Mesenchymal stem cell (in vitro differentiated cells and primary cell): ENCODE data around the gene BRIP1.
"Not testable (repeated sequence)": the region's sequence is repeated elsewhere in the genome, so short reads cannot be mapped to it uniquely, and the experiment has no call there.

Source experiments
- DNase-seq: peaks from one replicate; pipeline ENCODE4 v3.0.0-alpha.2; 2013
- H2AFZ ChIP-seq: one replicate; pipeline ENCODE4 v1.6.1; 2013; ENCODE audit warnings: low read depth, mild to moderate bottlenecking, control low read depth, inconsistent platforms, low read length, moderate library complexity
- H2AK5ac ChIP-seq: 2 replicates; pipeline ENCODE4 v1.6.1; 2013; ENCODE audit warnings: low read length, moderate library complexity, mild to moderate bottlenecking, inconsistent platforms; ENCODE audit not compliant: severe bottlenecking
- H2BK120ac ChIP-seq: one replicate; pipeline ENCODE4 v1.6.1; 2013; ENCODE audit warnings: low read depth, mild to moderate bottlenecking, inconsistent platforms, low read length, moderate library complexity
- H2BK12ac ChIP-seq, 2 experiments: one replicate each; pipeline ENCODE4 v1.6.1; 2013; ENCODE audit warnings: inconsistent platforms in 2 of 2, low read length in 2 of 2, mild to moderate bottlenecking in 2 of 2, moderate library complexity in 2 of 2, control low read depth in 1 of 2
- H2BK15ac ChIP-seq: one replicate; pipeline ENCODE4 v1.6.1; 2013; ENCODE audit warnings: mild to moderate bottlenecking, low read depth, inconsistent platforms; ENCODE audit not compliant: poor library complexity, severe bottlenecking
- H2BK5ac ChIP-seq: 2 replicates; pipeline ENCODE4 v1.6.1; 2013; ENCODE audit warnings: low read depth, mild to moderate bottlenecking, low read length, control low read depth, inconsistent platforms; ENCODE audit not compliant: poor library complexity, severe bottlenecking
- H3K14ac ChIP-seq, 2 experiments: one replicate each; pipeline ENCODE4 v1.6.1; 2013; ENCODE audit warnings: inconsistent platforms in 2 of 2, low read length in 2 of 2, control low read depth in 1 of 2, mild to moderate bottlenecking in 1 of 2, moderate library complexity in 1 of 2
- H3K18ac ChIP-seq, 2 experiments: one replicate each; pipeline ENCODE4 v1.6.1; 2013; ENCODE audit warnings: inconsistent platforms in 2 of 2, low read length in 2 of 2, control low read depth in 1 of 2, low read depth in 1 of 2, mild to moderate bottlenecking in 1 of 2
- H3K23ac ChIP-seq, 2 experiments: one replicate each; pipeline ENCODE4 v1.6.1; 2013; ENCODE audit warnings: inconsistent platforms in 2 of 2, low read length in 2 of 2, mild to moderate bottlenecking in 2 of 2, moderate library complexity in 2 of 2, control low read depth in 1 of 2
- H3K27ac ChIP-seq: 2 replicates; pipeline ENCODE4 v1.5.1; 2013; ENCODE audit warnings: mild to moderate bottlenecking, moderate library complexity, low read length, control low read depth, inconsistent platforms; ENCODE audit not compliant: poor library complexity, severe bottlenecking
- H3K27me3 ChIP-seq, 2 experiments: 2 replicates each; pipeline versions ENCODE4 v1.6.1 to v1.7.0; 2013; ENCODE audit warnings: low read length in 2 of 2, mild to moderate bottlenecking in 2 of 2, moderate library complexity in 2 of 2, control low read depth in 1 of 2, inconsistent platforms in 1 of 2; ENCODE audit not compliant: control insufficient read depth in 1 of 2, insufficient read depth in 1 of 2
- H3K36me3 ChIP-seq, 2 experiments: 2 replicates each; pipeline versions ENCODE4 v1.6.1 to v1.7.0; 2013; ENCODE audit warnings: low read length in 2 of 2, control low read depth in 1 of 2, inconsistent platforms in 1 of 2, low read depth in 1 of 2, mild to moderate bottlenecking in 1 of 2; ENCODE audit not compliant: insufficient read depth in 2 of 2, control insufficient read depth in 1 of 2
- H3K4ac ChIP-seq, 2 experiments: one replicate each; pipeline ENCODE4 v1.6.1; 2013; ENCODE audit warnings: inconsistent platforms in 2 of 2, low read length in 2 of 2, mild to moderate bottlenecking in 2 of 2, moderate library complexity in 2 of 2, control low read depth in 1 of 2, low read depth in 1 of 2
- H3K4me1 ChIP-seq: 2 replicates; pipeline ENCODE4 v1.6.1; 2013; ENCODE audit warnings: low read depth, low read length, control low read depth; ENCODE audit not compliant: control insufficient read depth, insufficient read depth
- H3K4me2 ChIP-seq: 2 replicates; pipeline ENCODE4 v1.6.1; 2013; ENCODE audit warnings: low read length, mild to moderate bottlenecking, inconsistent platforms; ENCODE audit not compliant: poor library complexity, severe bottlenecking
- H3K4me3 ChIP-seq, 2 experiments: 2 replicates each; pipeline versions ENCODE4 v1.5.1 to v1.7.0; 2013; ENCODE audit warnings: low read length in 2 of 2, mild to moderate bottlenecking in 2 of 2, control low read depth in 1 of 2, low read depth in 1 of 2; ENCODE audit not compliant: insufficient read depth in 1 of 2
- H3K79me1 ChIP-seq: replicated peaks from 2 replicates; pipeline ENCODE4 v1.6.1; 2013; ENCODE audit warnings: mild to moderate bottlenecking, control low read depth, low read length, inconsistent platforms; ENCODE audit not compliant: poor library complexity, severe bottlenecking
- H3K9ac ChIP-seq: 2 replicates; pipeline ENCODE4 v1.7.0; 2013; ENCODE audit warnings: mild to moderate bottlenecking, low read length, moderate library complexity
- H3K9me3 ChIP-seq: 2 replicates; pipeline ENCODE4 v1.7.0; 2013; ENCODE audit warnings: mild to moderate bottlenecking, low read length; ENCODE audit not compliant: control insufficient read depth
- H4K8ac ChIP-seq: one replicate; pipeline ENCODE4 v1.6.1; 2013; ENCODE audit warnings: inconsistent platforms, mild to moderate bottlenecking, low read length, moderate library complexity
- H4K91ac ChIP-seq: one replicate; pipeline ENCODE4 v1.6.1; 2013; ENCODE audit warnings: mild to moderate bottlenecking, low read length, inconsistent platforms
- WGBS: methylation state at CpG from one replicate; pipeline ENCODE4 v1.1.7; 2013; ENCODE audit warnings: mixed read lengths; 5-methylcytosine and 5-hydroxymethylcytosine counted together

BRIP1 gene

DNA sequence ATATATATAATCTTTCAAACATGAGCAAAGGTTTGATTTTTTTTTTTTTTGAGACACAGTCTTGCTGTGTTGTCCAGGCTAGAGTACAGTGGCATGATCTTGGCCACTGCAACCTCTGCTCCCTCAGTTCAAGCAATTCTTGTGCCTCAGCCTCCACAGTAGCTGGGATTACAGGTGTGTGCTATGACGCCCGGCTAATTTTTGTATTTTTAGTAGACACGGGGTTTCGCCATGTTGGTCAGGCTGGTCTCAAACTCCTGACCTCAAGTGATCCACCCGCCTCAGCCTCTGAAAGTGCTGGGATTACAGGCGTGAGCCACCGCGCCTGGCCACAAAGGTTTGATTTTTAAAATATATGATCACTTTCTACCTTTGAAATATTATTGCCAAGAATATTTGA, 135.5 kb downstream of the BRIP1 start:
- not testable (repeated sequence) for DNase-seq, H3K9me3 ChIP-seq, H3K9ac ChIP-seq, H3K23ac ChIP-seq, H2BK5ac ChIP-seq, H2BK12ac ChIP-seq, H3K36me3 ChIP-seq, H3K4me3 ChIP-seq, H3K18ac ChIP-seq, H2AK5ac ChIP-seq, H3K27me3 ChIP-seq, H3K4me1 ChIP-seq, H3K27ac ChIP-seq, H2BK120ac ChIP-seq, H4K91ac ChIP-seq, H2AFZ ChIP-seq, H3K4ac ChIP-seq, H3K14ac ChIP-seq, H2BK15ac ChIP-seq, H4K8ac ChIP-seq, H3K79me1 ChIP-seq, H3K4me2 ChIP-seq
- 97% methylated on average over 5 of the region's 8 CpGs for WGBS

- no peak overlapping the region for H3K23ac ChIP-seq
- H2AK5ac ChIP-seq, result no peak overlapping the region
- no peak overlapping the region for H3K4me2 ChIP-seq
- no peaks in the 10 kb centered on the region for H3K36me3 ChIP-seq
- H3K14ac ChIP-seq, result no peak overlapping the region
- WGBS, result no CpG with 5 or more reads among the region's 2 CpGs
- no peak overlapping the region for H4K91ac ChIP-seq
- H3K79me1 ChIP-seq, result no peaks in the 10 kb centered on the region
- no peak overlapping the region for H3K4ac ChIP-seq
- no peaks in the 10 kb centered on the region for H3K9me3 ChIP-seq
- no peak overlapping the region for H2BK120ac ChIP-seq
- no peaks in the 10 kb centered on the region for H3K27me3 ChIP-seq
- H2BK12ac ChIP-seq, result no peak overlapping the region
- DNase-seq, result no peak
- H2BK15ac ChIP-seq, result no peak overlapping the region
- no peak overlapping the region for H2AFZ ChIP-seq
- no peak overlapping the region for H3K9ac ChIP-seq
- no peak overlapping the region for H2BK5ac ChIP-seq
- H3K27ac ChIP-seq, result no peak overlapping the region
- H4K8ac ChIP-seq, result no peak overlapping the region
- no peak overlapping the region for H3K4me3 ChIP-seq
- no peaks in the 10 kb centered on the region for H3K4me1 ChIP-seq
- H3K18ac ChIP-seq, result no peak overlapping the region
Observed at GRCh38 chr17:61726977-61727376, 136.4 kb downstream of the BRIP1 start.

- no peak overlapping the region for H2BK12ac ChIP-seq
- H4K91ac ChIP-seq, result no peak overlapping the region
- H3K4me2 ChIP-seq, result no peak overlapping the region
- H4K8ac ChIP-seq, result no peak overlapping the region
- H2BK15ac ChIP-seq, result no peak overlapping the region
- no peak overlapping the region for H3K18ac ChIP-seq
- no peak overlapping the region for H3K4ac ChIP-seq
- no peak overlapping the region for H3K23ac ChIP-seq
- H2AK5ac ChIP-seq, result no peak overlapping the region
- H3K27ac ChIP-seq, result no peak overlapping the region
- H3K9ac ChIP-seq, result no peak overlapping the region
- no CpG with 5 or more reads among the region's 1 CpG for WGBS
- no peak overlapping the region for H2BK5ac ChIP-seq
- no peak overlapping the region for H3K4me3 ChIP-seq
- no peaks in the 10 kb centered on the region for H3K79me1 ChIP-seq
- H3K36me3 ChIP-seq, result no peaks in the 10 kb centered on the region
- H3K27me3 ChIP-seq, result no peaks in the 10 kb centered on the region
- no peaks in the 10 kb centered on the region for H3K9me3 ChIP-seq
- H3K14ac ChIP-seq, result no peak overlapping the region
- no peak for DNase-seq
- no peak overlapping the region for H2AFZ ChIP-seq
- no peaks in the 10 kb centered on the region for H3K4me1 ChIP-seq
- H2BK120ac ChIP-seq, result no peak overlapping the region
Observed at GRCh38 chr17:61724777-61725176, 138.6 kb downstream of the BRIP1 start.

- WGBS, result 100% methylated on average over 1 of the region's 1 CpG
- Histone ChIP-seq H2BK15ac (no peak overlapping the region), H3K9ac (no peak overlapping the region), H3K4me3 (no peak overlapping the region), H3K27ac (no peak overlapping the region), H3K23ac (no peak overlapping the region), H3K4me1 (no peaks in the 10 kb centered on the region), H3K36me3 (no peaks in the 10 kb centered on the region), H4K91ac (no peak overlapping the region), H4K8ac (no peak overlapping the region), H2AFZ (no peak overlapping the region), H3K79me1 (no peaks in the 10 kb centered on the region), H2AK5ac (no peak overlapping the region), H3K27me3 (no peaks in the 10 kb centered on the region), H3K18ac (no peak overlapping the region), H3K4ac (no peak overlapping the region), H3K4me2 (no peak overlapping the region), H3K9me3 (no peaks in the 10 kb centered on the region), H2BK5ac (no peak overlapping the region), H3K14ac (no peak overlapping the region), H2BK120ac (no peak overlapping the region), H2BK12ac (no peak overlapping the region)
- no peak for DNase-seq
Observed at GRCh38 chr17:61723914-61724313, 139.4 kb downstream of the BRIP1 start.
